Measurements from ENCODE around the gene HINFP. TPM values are rescaled to one million over a fixed set of nuclear protein-coding genes. Genes with fewer than 3 reads are reported as not detected.

HINFP gene
- total and polyA plus RNA-seq, 2 of the 8 experiments (the other 6 are each of a cell fraction or from before 2014, with no cell fraction given): 35.0 to 37.3 TPM

- TF ChIP-seq TAF1 (IDR thresholded peaks at IDR 0.05; ENCODE audit: low read depth, low read length): no peak
These were observed 35.1 kb downstream of the HINFP start (continued) for GRCh38 chr11:119156496-119156895.

Data from H1 (cell line).